ENCODE results near the gene ZNF407. TPM values are rescaled to one million over a fixed set of nuclear protein-coding genes. Genes with fewer than 3 reads are reported as not detected.
A peak's percentile ranks its signal among the peaks of the same experiment; 100 is the strongest.

ZNF407 gene
- total and polyA plus RNA-seq, 12 donors, result 2.5 to 20.2 (median 8.4) TPM

DNA sequence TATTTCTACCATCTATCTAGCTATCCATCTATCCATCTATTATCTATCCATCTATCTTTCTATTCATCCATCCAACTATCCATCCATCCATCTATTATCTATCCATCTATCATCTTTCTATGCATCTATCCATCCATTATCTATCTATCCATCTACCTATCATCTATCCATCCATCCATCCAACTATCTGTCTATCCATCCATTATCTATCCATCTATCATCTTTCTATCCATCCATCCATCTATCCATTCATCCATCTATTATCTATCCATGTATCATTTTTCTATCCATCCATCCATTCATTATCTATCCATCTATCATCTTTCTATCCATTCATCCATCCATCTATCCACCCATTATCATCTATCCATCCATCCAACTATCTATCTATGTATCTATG, 24.6 kb upstream of the ZNF407 start:
- Histone ChIP-seq H3K9me3 (replicated peaks in 1 of 3) (no peaks in the 10 kb centered on the region), H3K4me1 (replicated peaks in 1 of 2) (no peaks in the 10 kb centered on the region), H3K27me3 (peaks cover 21% of the 10 kb centered on the region), H3K27ac (no peak overlapping the region), H3K36me3 (replicated peaks in 1 of 2) (no peaks in the 10 kb centered on the region), H3K4me3 (no peak overlapping the region)
- intact Hi-C loops (cut with DNase I), result no loop called here
- DNase-seq, result no peak
- TF ChIP-seq POLR2A (IDR thresholded peaks at IDR 0.05), result no peak
- no peak for TF ChIP-seq CTCF (IDR thresholded peaks at IDR 0.05)

- no peak for DNase-seq
- H3K4me3 ChIP-seq, result no peak overlapping the region
- no peaks in the 10 kb centered on the region for H3K4me1 ChIP-seq (replicated peaks in 1 of 2)
- H3K27ac ChIP-seq, result no peak overlapping the region
- WGBS, 4 donors, result 68 to 84% (median 77%) methylated on average over 2 of the region's 2 CpGs
- peaks cover 8% of the 10 kb centered on the region for H3K27me3 ChIP-seq
- H3K36me3 ChIP-seq (replicated peaks in 1 of 2), result no peaks in the 10 kb centered on the region
- intact Hi-C loops (cut with DNase I), result no loop called here
- H3K9me3 ChIP-seq (replicated peaks in 1 of 3), result no peaks in the 10 kb centered on the region
- TF ChIP-seq POLR2A (IDR thresholded peaks at IDR 0.05), result no peak
- no peak for TF ChIP-seq CTCF (IDR thresholded peaks at IDR 0.05)
These were observed 22.8 kb upstream of the ZNF407 start for GRCh38 chr18:74574916-74575315.

DNA sequence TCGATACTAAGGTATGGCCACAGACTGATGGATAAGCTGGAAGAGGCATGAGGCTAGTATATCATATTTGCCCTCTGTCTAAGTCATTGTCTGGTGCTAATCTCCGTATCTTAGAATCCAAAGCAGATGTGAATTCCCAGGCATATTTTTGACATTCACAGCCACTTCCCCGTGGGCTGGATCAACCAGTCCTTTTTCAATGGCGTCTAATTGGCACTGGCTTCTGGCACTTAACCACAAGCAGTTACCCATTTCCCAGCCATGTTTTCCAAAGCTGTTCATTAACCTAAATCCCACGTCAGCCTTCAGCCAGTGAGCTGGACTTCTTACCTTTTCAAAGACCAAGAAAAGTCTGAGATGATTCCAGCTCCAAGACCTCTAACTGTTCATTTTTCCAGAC, 20.7 kb upstream of the ZNF407 start:
- DNase-seq, result peak in 1 of 7 donors; percentile 1
- Histone ChIP-seq H3K4me1 (replicated peaks in 1 of 2) (no peaks in the 10 kb centered on the region), H3K27me3 (peaks cover 2% of the 10 kb centered on the region), H3K4me3 (no peak overlapping the region), H3K9me3 (replicated peaks in 1 of 3) (no peaks in the 10 kb centered on the region), H3K36me3 (replicated peaks in 1 of 2) (no peaks in the 10 kb centered on the region), H3K27ac (no peak overlapping the region)
- intact Hi-C loops (cut with DNase I), result no loop called here
- TF ChIP-seq CTCF (IDR thresholded peaks at IDR 0.05), result no peak
- TF ChIP-seq POLR2A (IDR thresholded peaks at IDR 0.05), result no peak
- 55 to 73% (median 64%) methylated on average over 5 of the region's 5 CpGs for WGBS, 4 donors

DNA sequence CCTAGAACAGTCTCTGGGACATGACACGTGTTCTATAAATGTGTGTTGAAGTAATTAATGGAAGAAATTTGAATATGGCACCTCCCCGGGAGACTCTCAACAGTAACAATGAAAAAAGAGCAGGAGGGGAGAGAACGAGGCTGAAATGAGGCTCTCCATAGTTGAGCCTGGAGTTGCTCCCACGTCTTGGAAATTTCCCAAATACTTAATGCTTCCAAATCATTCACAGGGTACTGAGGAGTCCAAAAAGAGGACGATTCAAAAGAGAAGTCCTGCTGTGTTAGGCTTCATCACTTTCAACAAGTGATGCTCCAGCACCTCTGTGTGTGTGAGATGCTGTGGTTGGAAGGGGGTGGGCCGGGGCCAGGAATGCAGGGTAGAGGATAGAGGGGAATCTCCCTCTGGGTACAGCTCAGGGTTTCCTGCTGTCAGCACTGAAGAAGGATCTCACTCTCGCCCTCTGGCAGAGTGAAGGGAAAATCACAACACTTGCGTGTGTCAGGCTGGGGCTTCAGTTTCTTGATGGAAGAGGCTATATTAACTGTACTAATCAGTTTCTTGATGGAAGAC, 18.1 kb upstream of the ZNF407 start:
- Histone ChIP-seq H3K36me3 (replicated peaks in 1 of 2) (no peaks in the 10 kb centered on the region), H3K27me3 (peaks cover 3% of the 10 kb centered on the region)

More for the DNA sequence above, 18.1 kb upstream of the ZNF407 start:
- Histone ChIP-seq H3K4me3 (no peak overlapping the region), H3K4me1 (replicated peaks in 1 of 2) (no peaks in the 10 kb centered on the region), H3K9me3 (replicated peaks in 1 of 3) (no peaks in the 10 kb centered on the region), H3K27ac (no peak overlapping the region)
- intact Hi-C loops (cut with DNase I), result no loop called here
- WGBS, 4 donors, result 43 to 54% (median 54%) methylated on average over 8 of the region's 8 CpGs
- peak in 1 of 7 donors; percentile 11 for DNase-seq
- no peak for TF ChIP-seq CTCF (IDR thresholded peaks at IDR 0.05)
- TF ChIP-seq POLR2A (IDR thresholded peaks at IDR 0.05), result no peak

All from adrenal gland (tissue), 12 donors.